BE2C (cell line): ENCODE measurements around the gene TMEM179.
A peak's percentile ranks its signal among the peaks of the same experiment; 100 is the strongest.

Experiments used
- DNase-seq: peaks from one replicate; pipeline ENCODE4 v3.0.0-alpha.2; 2020
- H3K27me3 ChIP-seq: fragments of 250-450 bp; sonication (Bioruptor Pico); 2 replicates; pipeline ENCODE4 v1.5.1; 2020; ENCODE audit warnings: mild to moderate bottlenecking
- H3K36me3 ChIP-seq: fragments of 250-450 bp; sonication (Bioruptor Pico); 2 replicates; pipeline ENCODE4 v1.5.1; 2020; ENCODE audit warnings: mild to moderate bottlenecking
- H3K4me1 ChIP-seq: fragments of 250-450 bp; sonication (Bioruptor Pico); 2 replicates; pipeline ENCODE4 v1.5.1; 2020
- H3K4me3 ChIP-seq: 2 replicates; pipeline ENCODE4 v1.5.1; 2011; ENCODE audit warnings: low read depth, low read length
- H3K9me3 ChIP-seq: fragments of 250-450 bp; sonication (Bioruptor Pico); 2 replicates; pipeline ENCODE4 v1.5.1; 2020
- CTCF ChIP-seq: IDR thresholded peaks from 2 replicates; pipeline ENCODE4 v1.5.1; 2012; ENCODE audit warnings: mild to moderate bottlenecking, low read depth, low read length

Gene TMEM179

GRCh38 chr14:104567141-104567956 is 37.2 kb downstream of the TMEM179 start:
- DNase-seq, result peak; percentile 63
- peaks cover 57% of the 10 kb centered on the region for H3K4me1 ChIP-seq
- H3K27me3 ChIP-seq, result no peaks in the 10 kb centered on the region
- H3K4me3 ChIP-seq, result no peak overlapping the region; the same call in 1 of the 2 replicates
- TF ChIP-seq CTCF, result no peak
- no peaks in the 10 kb centered on the region for H3K36me3 ChIP-seq
- H3K9me3 ChIP-seq, result no peaks in the 10 kb centered on the region

GRCh38 chr14:104564744-104565679 is 39.6 kb downstream of the TMEM179 start:
- H3K27me3 ChIP-seq, result no peaks in the 10 kb centered on the region
- no peak for TF ChIP-seq CTCF
- no peaks in the 10 kb centered on the region for H3K36me3 ChIP-seq
- peaks cover 57% of the 10 kb centered on the region for H3K4me1 ChIP-seq
- no peaks in the 10 kb centered on the region for H3K9me3 ChIP-seq
- H3K4me3 ChIP-seq, result no peak overlapping the region
- no peak for DNase-seq

GRCh38 chr14:104563742-104564615 is 40.6 kb downstream of the TMEM179 start:
- no peaks in the 10 kb centered on the region for H3K36me3 ChIP-seq
- no peaks in the 10 kb centered on the region for H3K27me3 ChIP-seq
- peaks cover 51% of the 10 kb centered on the region for H3K4me1 ChIP-seq
- H3K9me3 ChIP-seq, result no peaks in the 10 kb centered on the region
- peak; percentile 96 for DNase-seq
- H3K4me3 ChIP-seq, result no peak overlapping the region
- TF ChIP-seq CTCF, result peak; percentile 93

GRCh38 chr14:104563191-104563741 is 41.3 kb downstream of the TMEM179 start:
- Histone ChIP-seq H3K4me3 (no peak overlapping the region), H3K27me3 (no peaks in the 10 kb centered on the region), H3K4me1 (peaks cover 49% of the 10 kb centered on the region), H3K36me3 (no peaks in the 10 kb centered on the region), H3K9me3 (no peaks in the 10 kb centered on the region)
- TF ChIP-seq CTCF, result no peak
- peak; percentile 58 for DNase-seq

- Histone ChIP-seq H3K9me3 (no peaks in the 10 kb centered on the region), H3K4me3 (no peak overlapping the region), H3K36me3 (no peaks in the 10 kb centered on the region), H3K27me3 (no peaks in the 10 kb centered on the region), H3K4me1 (peaks cover 45% of the 10 kb centered on the region)
- DNase-seq, result no peak
- TF ChIP-seq CTCF, result no peak
These were observed 42.0 kb downstream of the TMEM179 start for GRCh38 chr14:104562606-104563005.
